Neural cell (in vitro differentiated cells): ENCODE measurements around the gene SBK3.

ENCODE experiments used
- POLR2AphosphoS5 ChIP-seq: IDR thresholded peaks from 2 replicates; pipeline ENCODE4 v1.6.1; 2012
- TF ChIP-seq, protein P1 (sequence below): fragments of 450-650 bp; IDR thresholded peaks from 2 replicates; pipeline ENCODE4 v1.5.1; 2014; ENCODE audit warnings: antibody characterized with exemption, mild to moderate bottlenecking, moderate library complexity; ENCODE audit not compliant: poor library complexity, severe bottlenecking

DNA sequence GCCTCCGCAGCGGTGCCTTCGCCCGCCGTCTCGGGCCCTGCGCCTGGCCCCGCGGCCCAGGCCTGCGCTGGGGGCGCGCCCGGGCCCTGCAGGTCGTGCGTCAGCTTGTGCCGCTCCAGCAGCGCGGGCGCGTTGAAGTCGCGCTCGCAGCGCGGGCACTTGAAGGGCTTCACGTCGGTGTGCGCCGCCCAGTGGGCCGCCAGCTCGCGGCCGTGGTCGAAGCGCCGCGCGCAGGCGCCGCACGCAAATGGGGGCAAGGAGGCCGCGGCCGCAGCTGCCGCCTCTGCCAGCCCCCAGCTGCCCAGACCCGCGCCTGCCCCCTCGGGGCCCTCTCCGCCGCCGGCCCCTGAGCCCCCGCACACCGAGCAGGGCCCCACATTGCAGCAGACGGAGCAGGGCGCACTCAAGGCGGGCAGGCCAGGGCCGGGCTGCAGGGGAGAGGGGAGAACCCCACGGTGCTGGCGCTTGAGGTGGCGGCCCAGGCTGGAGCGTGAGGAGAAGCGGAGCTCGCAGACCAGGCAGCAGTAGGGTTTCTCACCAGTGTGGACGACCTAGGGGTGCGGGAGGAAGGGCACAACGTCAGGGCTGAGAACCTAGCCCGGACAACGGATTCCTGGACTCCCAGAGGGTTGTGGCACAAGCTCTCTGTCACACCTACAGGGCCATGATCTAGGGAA is 47.9 kb upstream of the SBK3 start:
- TF ChIP-seq, protein P1, sequence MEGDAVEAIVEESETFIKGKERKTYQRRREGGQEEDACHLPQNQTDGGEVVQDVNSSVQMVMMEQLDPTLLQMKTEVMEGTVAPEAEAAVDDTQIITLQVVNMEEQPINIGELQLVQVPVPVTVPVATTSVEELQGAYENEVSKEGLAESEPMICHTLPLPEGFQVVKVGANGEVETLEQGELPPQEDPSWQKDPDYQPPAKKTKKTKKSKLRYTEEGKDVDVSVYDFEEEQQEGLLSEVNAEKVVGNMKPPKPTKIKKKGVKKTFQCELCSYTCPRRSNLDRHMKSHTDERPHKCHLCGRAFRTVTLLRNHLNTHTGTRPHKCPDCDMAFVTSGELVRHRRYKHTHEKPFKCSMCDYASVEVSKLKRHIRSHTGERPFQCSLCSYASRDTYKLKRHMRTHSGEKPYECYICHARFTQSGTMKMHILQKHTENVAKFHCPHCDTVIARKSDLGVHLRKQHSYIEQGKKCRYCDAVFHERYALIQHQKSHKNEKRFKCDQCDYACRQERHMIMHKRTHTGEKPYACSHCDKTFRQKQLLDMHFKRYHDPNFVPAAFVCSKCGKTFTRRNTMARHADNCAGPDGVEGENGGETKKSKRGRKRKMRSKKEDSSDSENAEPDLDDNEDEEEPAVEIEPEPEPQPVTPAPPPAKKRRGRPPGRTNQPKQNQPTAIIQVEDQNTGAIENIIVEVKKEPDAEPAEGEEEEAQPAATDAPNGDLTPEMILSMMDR = no peak
- no peak for TF ChIP-seq POLR2AphosphoS5
